Panc1 (cell line): ENCODE data around the gene PCGF1. TPM values are rescaled to one million over a fixed set of nuclear protein-coding genes. Genes with fewer than 3 reads are reported as not detected.

Experiments used
- ATAC-seq: fragments of 200-7000 bp; cut with Tn5 transposase; 2 replicates; pipeline ENCODE4 v1.9.1; 2020; ENCODE audit warnings: mild to moderate bottlenecking, moderate library complexity
- BruUV-seq: library from RNA; stranded (reverse); fragments of 400-500 nt; replicated peaks from 2 replicates; lab custom pipeline; 2021; lab: Mats Ljungman, UMichigan
- CTCF ChIA-PET: fragments of 300-600 bp; sonication (Branson Sonifier 250); formaldehyde crosslinking; loops from one replicate; lab custom pipeline; 2022; ENCODE audit warnings: antibody characterized with exemption; lab: Charles Lee
- POLR2A ChIA-PET: fragments of 300-600 bp; sonication (Branson Sonifier 250); formaldehyde crosslinking; loops from one replicate; lab custom pipeline; 2022; ENCODE audit warnings: antibody characterized with exemption; lab: Charles Lee
- DNase-seq: peaks from one replicate; pipeline ENCODE4 v3.0.0-alpha.2; 2010; ENCODE audit warnings: low read depth, low spot score
- H3K27ac ChIP-seq: 2 replicates; pipeline ENCODE4 v1.5.1; 2011; ENCODE audit warnings: mild to moderate bottlenecking, low read length, inconsistent platforms
- H3K27me3 ChIP-seq: fragments of 200-500 bp; sonication (Bioruptor generic); 2 replicates; pipeline ENCODE4 v1.6.0; 2014; ENCODE audit warnings: low read length, inconsistent platforms; ENCODE audit not compliant: control insufficient read depth, insufficient read depth
- H3K36me3 ChIP-seq: fragments of 200-500 bp; sonication (Bioruptor generic); 2 replicates; pipeline ENCODE4 v1.5.1; 2014; ENCODE audit warnings: inconsistent platforms, mild to moderate bottlenecking, low read length, moderate library complexity; ENCODE audit not compliant: control insufficient read depth, insufficient read depth
- H3K4me1 ChIP-seq: 2 replicates; pipeline ENCODE4 v1.5.1; 2011; ENCODE audit warnings: inconsistent platforms, mild to moderate bottlenecking, low read length, moderate library complexity; ENCODE audit not compliant: control insufficient read depth, insufficient read depth
- H3K4me3 ChIP-seq, 2 experiments: 2 replicates each; pipeline ENCODE4 v1.5.1; 2011 to 2012; ENCODE audit warnings: low read depth in 2 of 2, low read length in 2 of 2, mild to moderate bottlenecking in 2 of 2, inconsistent platforms in 1 of 2, moderate library complexity in 1 of 2
- H3K9me3 ChIP-seq: fragments of 200-500 bp; sonication (Bioruptor generic); 2 replicates; pipeline ENCODE4 v1.5.1; 2014; ENCODE audit warnings: low read depth, mild to moderate bottlenecking, inconsistent platforms, low read length, moderate library complexity; ENCODE audit not compliant: control insufficient read depth, insufficient read depth
- CTCF ChIP-seq: fragments of 450-650 bp; IDR thresholded peaks from 2 replicates; pipeline ENCODE4 v1.5.1; 2017; ENCODE audit warnings: mild to moderate bottlenecking
- POLR2AphosphoS5 ChIP-seq: IDR thresholded peaks from 2 replicates; pipeline ENCODE4 v1.6.1; 2012; ENCODE audit warnings: mild to moderate bottlenecking, low read depth, low read length, moderate library complexity
- SIN3A ChIP-seq: IDR thresholded peaks from 2 replicates; pipeline ENCODE4 v1.6.1; 2012; ENCODE audit warnings: low read depth, mild to moderate bottlenecking, low read length, moderate library complexity, borderline replicate concordance; ENCODE audit not compliant: insufficient read depth
- TCF7L2 ChIP-seq: IDR thresholded peaks from 2 replicates; pipeline ENCODE4 v1.6.1; 2011; ENCODE audit warnings: mild to moderate bottlenecking, low read depth, low read length, inconsistent platforms
- in situ Hi-C: cut with HindIII; loops from 2 replicates; pipeline ENCODE4 v1.10.0; 2016; ENCODE audit warnings: low sequenced_read_pairs, low pct_unique_long_range_greater_than_20kb
- intact Hi-C: fragments of 100-400 bp; cut with micrococcal nuclease; formaldehyde crosslinking; loops from one replicate; pipeline ENCODE4 v1.10.0; 2022; ENCODE audit not compliant: unreplicated experiment
- total RNA-seq: library from RNA; stranded (reverse); gene quantifications from one replicate; pipeline ENCODE4 v1.2.1, GENCODE V29; 2021; ENCODE audit not compliant: unreplicated experiment
- TF ChIP-seq, protein P1 (sequence below), 2 experiments: IDR thresholded peaks; 2 replicates each; pipeline ENCODE4 v1.6.1; 2011 to 2012; ENCODE audit warnings: low read depth in 2 of 2, control low read depth in 1 of 2, low read length in 1 of 2, mild to moderate bottlenecking in 1 of 2, moderate library complexity in 1 of 2; ENCODE audit not compliant: insufficient read depth in 1 of 2

PCGF1 gene
- total RNA-seq, 1 experiment from 2014 or later = 36.8 TPM

DNA sequence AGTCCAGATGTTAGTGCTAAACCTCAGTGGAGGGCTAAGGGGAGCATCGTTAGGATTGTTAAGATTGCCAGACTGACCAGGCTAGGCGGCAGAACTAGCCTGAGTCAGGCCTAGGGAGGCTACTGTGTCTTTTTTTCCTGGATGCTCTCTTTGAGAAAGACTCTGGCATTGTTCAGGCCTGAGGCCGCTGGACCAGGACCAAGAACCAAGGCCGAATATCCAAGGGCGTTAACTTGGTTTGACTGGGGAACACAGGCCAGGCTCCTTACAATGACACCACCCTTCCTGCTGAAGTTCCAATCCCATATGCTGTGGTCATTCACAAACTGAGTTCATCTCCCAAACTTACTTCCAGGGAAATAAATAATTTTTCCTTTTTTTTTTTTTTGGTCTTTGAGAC is 32.8 kb upstream of the PCGF1 start:
- no peak for DNase-seq
- H3K27me3 ChIP-seq = no peaks in the 10 kb centered on the region; the same call in 1 of the 2 replicates
- no peaks in the 10 kb centered on the region for H3K4me1 ChIP-seq
- no peaks in the 10 kb centered on the region for H3K9me3 ChIP-seq
- POLR2A ChIA-PET = no interaction called here
- no peaks in the 10 kb centered on the region for H3K36me3 ChIP-seq
- intact Hi-C loops = no loop called here
- CTCF ChIA-PET = no interaction called here
- no peak overlapping the region for H3K27ac ChIP-seq
- H3K4me3 ChIP-seq = no peak overlapping the region
- BruUV-seq = no TSS peak
- in situ Hi-C loops = no loop called here
- ATAC-seq = no peak
- TF ChIP-seq CTCF (no peak), SIN3A (no peak), TCF7L2 (no peak), POLR2AphosphoS5 (no peak)
- TF ChIP-seq, protein P1, sequence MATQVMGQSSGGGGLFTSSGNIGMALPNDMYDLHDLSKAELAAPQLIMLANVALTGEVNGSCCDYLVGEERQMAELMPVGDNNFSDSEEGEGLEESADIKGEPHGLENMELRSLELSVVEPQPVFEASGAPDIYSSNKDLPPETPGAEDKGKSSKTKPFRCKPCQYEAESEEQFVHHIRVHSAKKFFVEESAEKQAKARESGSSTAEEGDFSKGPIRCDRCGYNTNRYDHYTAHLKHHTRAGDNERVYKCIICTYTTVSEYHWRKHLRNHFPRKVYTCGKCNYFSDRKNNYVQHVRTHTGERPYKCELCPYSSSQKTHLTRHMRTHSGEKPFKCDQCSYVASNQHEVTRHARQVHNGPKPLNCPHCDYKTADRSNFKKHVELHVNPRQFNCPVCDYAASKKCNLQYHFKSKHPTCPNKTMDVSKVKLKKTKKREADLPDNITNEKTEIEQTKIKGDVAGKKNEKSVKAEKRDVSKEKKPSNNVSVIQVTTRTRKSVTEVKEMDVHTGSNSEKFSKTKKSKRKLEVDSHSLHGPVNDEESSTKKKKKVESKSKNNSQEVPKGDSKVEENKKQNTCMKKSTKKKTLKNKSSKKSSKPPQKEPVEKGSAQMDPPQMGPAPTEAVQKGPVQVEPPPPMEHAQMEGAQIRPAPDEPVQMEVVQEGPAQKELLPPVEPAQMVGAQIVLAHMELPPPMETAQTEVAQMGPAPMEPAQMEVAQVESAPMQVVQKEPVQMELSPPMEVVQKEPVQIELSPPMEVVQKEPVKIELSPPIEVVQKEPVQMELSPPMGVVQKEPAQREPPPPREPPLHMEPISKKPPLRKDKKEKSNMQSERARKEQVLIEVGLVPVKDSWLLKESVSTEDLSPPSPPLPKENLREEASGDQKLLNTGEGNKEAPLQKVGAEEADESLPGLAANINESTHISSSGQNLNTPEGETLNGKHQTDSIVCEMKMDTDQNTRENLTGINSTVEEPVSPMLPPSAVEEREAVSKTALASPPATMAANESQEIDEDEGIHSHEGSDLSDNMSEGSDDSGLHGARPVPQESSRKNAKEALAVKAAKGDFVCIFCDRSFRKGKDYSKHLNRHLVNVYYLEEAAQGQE (IDR thresholded peaks at IDR 0.05; ENCODE audit: insufficient read depth in 1 of 2, low read depth in 2 of 2, low read length in 1 of 2) = no peak

DNA sequence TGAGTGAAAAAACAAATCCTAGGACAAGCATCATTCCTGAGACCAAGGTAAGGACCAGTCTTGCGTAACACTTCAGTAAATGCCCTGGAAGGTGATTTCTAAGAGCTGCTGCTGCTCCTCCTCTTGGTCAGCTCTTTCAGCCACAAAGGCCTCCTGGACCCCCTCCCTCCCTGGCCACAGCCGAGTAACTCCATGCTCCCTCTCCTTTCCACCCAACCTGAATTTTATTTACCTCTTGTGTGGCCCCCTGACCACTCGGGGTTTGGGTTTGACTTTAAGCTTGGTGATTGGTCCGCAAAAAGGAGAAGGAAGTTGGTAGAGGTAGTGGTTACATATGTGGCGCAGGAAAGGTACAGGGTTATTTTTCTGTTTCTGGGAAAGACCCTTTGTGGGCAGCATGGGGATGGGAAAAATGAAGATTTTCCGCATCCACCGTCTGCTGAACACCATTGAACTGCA is 31.4 kb upstream of the PCGF1 start:
- ChIA-PET POLR2A (interaction anchor here (0.6 kb wide), 1 partner anchor 37 kb away, joined by 3 read pairs; no protein-coding TSS in a partner anchor), CTCF (no interaction called here)
- intact Hi-C loops (no loop called here), in situ Hi-C loops (no loop called here)
- H3K4me3 ChIP-seq = no peak overlapping the region
- TF ChIP-seq, protein P1 (IDR thresholded peaks at IDR 0.05; ENCODE audit: insufficient read depth in 1 of 2, low read depth in 2 of 2, low read length in 1 of 2) = no peak
- TF ChIP-seq POLR2AphosphoS5 = no peak
- no peak for TF ChIP-seq CTCF
- no peak for TF ChIP-seq SIN3A
- no peak for TF ChIP-seq TCF7L2
- H3K36me3 ChIP-seq = no peaks in the 10 kb centered on the region
- H3K4me1 ChIP-seq = no peaks in the 10 kb centered on the region
- no peak overlapping the region for H3K27ac ChIP-seq
- DNase-seq (no peak), ATAC-seq (no peak)
- no peaks in the 10 kb centered on the region; the same call in 1 of the 2 replicates for H3K27me3 ChIP-seq
- no TSS peak for BruUV-seq
- H3K9me3 ChIP-seq = no peaks in the 10 kb centered on the region
